GM21360 (cell line): ENCODE data around the gene CLIP2.

Experiments
- ATAC-seq: cut with Tn5 transposase; IDR thresholded peaks from one replicate; pipeline ENCODE4 v1.9.1; 2021; ENCODE audit warnings: mild to moderate bottlenecking, moderate library complexity; ENCODE audit not compliant: unreplicated experiment

CLIP2 gene

DNA sequence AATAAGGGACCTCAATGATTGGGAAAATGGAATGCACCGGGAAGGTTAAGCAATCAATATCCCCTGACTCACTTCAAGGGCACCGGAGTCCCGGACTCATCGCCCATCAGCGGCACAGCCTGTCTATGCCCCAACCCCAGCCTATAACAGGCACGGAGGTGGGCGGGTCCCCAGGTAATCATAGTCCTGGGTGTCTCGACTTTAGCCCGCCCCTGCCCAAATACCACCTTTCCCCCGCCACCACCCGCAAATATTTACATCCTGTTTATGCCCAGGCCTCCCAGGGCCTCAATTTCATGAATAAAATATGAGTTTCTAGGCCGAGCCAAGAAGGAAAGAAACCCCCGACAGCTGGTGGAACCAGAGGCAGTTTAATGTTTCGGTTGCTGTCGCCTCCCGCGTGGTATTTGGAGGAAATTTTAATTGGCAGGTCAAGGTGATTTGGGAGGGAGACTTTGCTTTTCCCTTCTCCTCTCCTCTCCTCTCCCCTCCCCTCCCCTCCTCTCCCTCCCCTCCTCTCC, 19.4 kb upstream of the CLIP2 start:
- ATAC-seq: no peak

- no peak for ATAC-seq
Observed at GRCh38 chr7:74271742-74272141, 17.5 kb upstream of the CLIP2 start.

DNA sequence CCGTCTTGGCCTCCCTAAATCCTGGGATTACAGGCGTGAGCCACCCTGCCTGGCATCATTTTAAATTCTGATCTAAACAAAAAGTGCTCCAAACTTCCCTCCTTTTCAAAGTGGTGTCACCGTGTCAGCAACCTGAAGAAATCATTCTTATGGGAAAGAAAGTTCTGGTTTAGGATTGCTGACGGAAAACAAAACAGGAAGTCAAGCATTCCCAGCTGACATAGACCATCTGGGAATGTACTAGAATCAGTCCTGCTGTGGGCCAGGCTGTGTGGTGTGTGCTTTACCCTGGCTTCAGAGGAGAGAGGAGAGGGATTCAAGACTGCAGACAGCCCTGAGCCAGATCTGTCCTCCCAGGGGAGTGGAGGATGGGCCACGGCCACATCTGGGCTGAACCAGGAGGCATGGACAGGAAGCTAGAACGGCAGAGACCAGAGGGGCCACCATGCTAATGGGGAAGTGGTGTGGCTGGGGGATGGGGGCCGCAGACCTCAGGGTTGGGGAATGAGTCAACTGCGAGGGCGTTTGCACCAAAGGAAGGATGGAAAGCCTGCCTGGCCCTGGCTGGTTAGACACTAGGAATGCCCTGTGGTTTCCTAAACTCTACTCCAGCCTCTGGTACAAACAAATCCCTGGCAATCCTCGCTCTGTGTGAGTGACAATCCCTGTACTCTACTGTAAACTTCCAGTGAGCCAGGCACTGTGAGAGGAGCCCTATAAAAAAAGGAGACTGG, 16.7 kb upstream of the CLIP2 start:
- peak; percentile 45 for ATAC-seq

DNA sequence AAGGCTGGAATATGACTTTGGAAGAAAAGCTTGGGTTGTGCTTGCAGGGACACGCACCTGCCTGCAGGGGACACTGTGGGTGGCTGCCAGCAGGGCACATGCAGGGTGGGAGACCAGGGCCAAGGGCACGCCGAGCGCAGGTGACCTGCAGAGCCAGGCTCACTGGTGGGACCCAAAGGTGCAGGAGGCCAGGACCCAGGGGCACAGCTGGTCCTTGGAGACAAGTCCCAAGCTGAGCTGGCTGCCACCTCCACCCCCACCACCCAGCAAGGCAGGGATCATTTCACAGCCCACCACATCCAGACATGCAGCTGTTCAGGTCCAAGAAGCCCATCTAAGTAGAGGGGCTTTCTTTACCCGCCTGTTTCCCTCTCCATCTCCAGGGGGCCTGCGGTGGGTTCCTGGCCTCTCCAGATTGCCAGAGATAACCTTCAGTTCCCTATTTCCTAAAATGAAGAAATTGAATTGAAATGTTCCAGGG, 13.8 kb upstream of the CLIP2 start:
- ATAC-seq: no peak

DNA sequence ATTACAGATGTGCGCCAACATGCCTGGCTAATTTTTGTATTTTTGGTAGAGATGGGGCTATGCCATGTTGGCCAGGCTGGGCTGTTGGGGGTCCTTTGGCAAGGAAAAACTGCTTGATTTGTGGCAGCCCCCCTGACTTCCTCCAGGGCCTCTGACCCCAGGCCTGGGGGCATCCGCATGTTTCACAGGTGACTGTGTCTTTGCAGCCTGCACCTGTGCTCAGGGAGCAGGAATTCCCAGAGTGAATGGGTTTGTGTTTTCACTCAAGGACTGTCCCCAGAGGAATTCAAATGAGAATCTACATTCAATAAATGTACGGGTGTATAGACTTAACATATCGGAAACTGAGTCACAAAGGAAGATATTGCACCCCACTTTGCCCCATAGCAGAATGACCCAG, 11.6 kb upstream of the CLIP2 start:
- no peak for ATAC-seq

- no peak for ATAC-seq
Observed at GRCh38 chr7:74280985-74281384, 8.2 kb upstream of the CLIP2 start.

DNA sequence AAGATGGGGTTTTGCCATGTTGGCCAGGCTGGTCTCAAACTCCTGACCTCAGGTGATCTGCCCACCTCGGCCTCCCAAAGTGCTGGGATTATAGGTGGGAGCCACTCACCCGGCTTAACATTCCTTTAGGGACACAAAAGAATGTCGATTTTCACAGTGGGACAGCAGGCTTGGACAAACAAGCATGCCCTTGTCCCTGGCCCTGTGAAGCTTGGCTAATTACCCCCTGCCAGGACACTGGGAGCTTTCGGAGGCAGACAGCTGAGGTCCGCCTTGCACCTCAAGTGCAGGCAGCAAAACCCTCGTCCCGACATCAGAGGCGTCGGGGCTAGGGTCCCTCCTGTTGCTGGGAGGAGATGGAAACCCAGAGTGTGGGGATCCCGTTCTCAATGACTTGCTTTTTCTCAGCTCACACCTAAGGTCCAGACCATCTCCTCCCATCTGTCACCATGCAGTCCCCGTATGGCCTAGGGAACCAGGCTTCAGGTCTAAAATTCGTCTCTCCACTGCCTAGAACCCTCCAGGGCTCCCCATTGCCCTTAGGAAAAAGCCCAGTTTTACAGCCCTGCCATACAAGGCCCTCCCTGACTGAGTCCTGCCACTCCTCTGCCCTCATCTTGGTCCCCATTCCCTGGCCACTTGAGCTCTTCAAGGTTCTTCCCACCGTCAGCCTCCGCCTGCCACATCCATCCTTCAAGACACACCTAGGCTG, 6.3 kb upstream of the CLIP2 start:
- no peak for ATAC-seq

DNA sequence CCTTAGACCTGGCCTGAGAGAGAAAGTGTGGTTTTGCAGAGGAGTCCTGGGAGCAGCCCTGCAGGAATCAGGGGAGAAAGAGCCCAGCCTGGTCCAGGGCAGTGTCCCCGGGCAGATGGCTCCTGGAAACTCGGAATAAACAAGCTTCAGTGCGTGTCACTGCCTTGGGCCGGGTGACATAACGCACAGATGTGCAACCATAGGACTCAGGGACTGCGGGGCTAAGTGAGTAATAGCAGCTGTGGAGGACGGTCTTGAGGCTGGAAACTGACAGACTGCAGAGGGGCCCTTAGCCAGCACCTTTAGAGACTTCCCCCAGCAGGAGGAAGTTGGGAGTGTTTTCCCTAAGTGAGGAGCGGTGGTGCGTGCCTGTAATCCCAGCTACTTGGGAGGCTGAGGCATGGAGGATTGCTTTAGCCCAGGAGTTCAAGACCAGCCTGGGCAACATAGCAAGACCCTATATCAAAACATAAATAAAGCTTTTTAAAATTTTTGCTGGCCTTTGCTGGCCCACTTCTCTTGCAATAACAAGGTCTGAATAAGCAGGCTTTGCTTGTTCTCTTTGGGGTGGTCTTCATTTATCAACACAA, 5.3 kb upstream of the CLIP2 start:
- ATAC-seq: no peak

DNA sequence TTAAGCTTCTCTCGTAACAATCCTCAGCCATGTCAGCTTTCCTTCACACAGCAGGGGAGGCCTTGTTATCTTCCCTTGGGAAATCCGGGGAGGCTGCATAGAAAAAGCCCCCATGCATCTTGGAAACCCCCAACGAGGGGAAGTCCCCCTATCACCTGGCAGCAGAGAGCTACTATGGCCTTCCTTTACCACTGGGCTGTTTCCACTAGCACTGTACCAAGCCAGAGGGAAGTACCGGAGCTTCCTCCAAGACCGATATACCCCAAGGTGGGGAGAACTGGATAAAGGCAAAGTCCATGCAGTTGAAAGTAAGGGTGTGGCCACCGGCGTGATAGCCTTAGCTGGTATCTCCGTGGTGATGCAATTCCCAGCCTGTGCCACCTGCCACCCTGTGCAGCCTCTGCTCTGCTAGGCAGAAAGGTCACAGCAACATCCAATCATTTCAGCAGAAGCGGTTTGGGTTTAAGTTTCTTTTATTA, 4.4 kb upstream of the CLIP2 start:
- ATAC-seq: peak; percentile 34

DNA sequence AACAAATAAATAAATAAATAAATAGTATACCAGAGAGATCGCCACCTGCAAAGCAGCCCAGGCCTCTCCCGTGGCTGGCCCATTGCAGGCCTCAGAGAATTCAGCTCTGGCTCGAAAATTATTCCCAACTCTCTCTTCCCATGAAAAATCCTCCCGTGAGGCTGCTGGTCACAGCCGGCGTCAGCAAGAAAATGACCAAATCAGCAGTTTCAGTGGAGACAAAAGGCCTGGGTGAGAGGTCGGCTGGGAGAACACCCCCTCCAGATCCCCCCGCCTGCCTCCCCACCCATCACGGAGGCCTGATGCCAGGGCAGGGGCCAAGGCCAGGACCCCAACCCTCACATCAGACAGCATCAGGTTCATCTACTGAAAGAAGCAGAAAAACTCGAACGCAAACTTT, 3.1 kb upstream of the CLIP2 start:
- ATAC-seq: no peak

- no peak for ATAC-seq
Observed at GRCh38 chr7:74287303-74288033, 1.7 kb upstream of the CLIP2 start.

GRCh38 chr7:74288034-74288881, 949 bp upstream of the CLIP2 start:
- no peak for ATAC-seq

DNA sequence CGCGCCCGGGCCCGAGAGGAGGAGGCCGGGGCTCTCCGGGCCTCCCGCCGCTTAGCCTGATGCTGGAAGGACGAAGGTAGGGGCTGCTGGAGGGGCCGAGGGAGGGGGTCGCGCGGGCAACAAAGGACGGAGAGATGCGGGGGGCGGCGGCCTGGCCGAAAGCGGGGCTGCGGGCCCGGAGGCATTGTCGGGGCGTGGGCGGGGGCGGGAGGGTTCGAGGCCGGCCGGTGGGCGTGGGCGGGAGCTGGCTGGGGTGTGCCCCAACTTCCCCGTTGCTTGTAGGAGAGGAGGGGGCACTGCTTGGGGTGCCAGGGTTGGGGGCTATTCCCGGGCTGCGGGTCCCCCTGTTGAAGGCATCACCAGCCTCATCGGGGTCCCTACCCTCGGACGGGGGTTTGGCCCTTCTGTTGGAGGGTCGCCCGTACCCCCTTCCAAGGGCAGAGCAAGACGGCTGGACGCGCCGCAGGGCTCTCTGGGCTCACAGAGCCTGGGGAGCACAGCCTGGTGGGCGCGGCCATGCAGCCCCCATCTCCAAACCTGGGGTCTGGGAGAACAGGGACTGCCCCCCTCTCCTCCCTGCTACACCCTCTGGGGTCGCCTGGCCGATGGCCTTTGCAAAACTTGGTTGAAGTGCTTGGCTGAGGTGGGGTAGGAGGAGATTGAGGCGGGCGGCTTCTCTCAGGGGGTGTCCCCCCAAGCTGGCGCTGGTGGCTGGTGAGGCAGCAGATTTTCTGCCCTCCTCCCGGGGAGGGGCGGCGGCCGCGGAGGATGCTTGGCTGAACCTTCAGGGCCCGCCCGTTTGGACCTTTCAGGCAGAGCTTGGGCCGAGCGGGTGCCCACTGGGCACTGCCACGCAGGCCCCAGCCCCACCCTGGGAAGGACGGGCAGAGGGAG, 699 bp downstream of the CLIP2 start:
- ATAC-seq: no peak

DNA sequence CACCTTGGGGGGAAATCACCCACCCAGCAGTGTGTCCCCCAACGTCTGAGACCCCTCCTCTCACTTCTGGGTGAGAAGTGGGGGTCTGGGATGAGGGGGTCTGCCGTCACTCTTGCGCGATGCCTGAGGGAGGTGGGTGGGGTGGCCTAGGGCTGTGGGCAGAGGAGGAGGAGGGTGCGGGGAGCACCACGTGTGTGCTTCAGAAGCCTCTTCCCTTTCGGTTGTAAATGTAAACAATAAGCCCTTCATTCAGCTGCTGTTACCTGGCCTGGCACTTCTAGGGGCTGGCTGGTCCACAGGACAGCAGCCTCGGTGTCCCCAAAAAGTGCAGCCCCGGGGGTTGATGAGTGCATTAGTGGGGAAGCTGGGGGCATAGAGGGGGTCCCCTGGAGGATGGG, 1.3 kb downstream of the CLIP2 start:
- no peak for ATAC-seq

- ATAC-seq: no peak
Observed at GRCh38 chr7:74290981-74291441, 1.8 kb downstream of the CLIP2 start.

GRCh38 chr7:74291535-74291934, 2.3 kb downstream of the CLIP2 start:
- no peak for ATAC-seq

GRCh38 chr7:74292757-74293576, 3.8 kb downstream of the CLIP2 start:
- no peak for ATAC-seq

DNA sequence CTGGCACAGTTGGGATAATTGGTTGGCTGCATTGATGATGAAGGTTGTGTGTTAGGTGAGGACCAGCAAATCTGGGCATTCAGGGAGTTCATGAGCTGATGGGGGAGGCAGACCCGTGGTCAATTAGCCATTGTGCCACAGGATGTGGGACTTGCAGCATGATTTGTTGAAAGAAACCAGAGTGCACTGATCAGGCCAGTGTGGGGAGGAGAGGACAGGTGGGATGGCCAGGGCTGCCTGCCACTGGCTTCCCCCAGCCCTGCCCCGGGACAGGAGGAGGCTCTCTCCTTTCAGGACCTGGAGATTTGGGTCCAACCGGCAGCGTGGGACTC, 4.3 kb downstream of the CLIP2 start:
- ATAC-seq: no peak
